SW480 (cell line): ENCODE measurements around the gene ATG9A.

Experiments
- DNase-seq: peaks from one replicate; pipeline ENCODE4 v3.0.0-alpha.2; 2016; ENCODE audit warnings: low spot score

The ATG9A gene

GRCh38 chr2:219252900-219253752, 23.7 kb upstream of the ATG9A start, which contains the start of gene TUBA4B:
TSS of gene TUBA4B (plus strand) at chr2:219253243. CDS start at chr2:219253408, 165 bp downstream.
- DNase-seq = peak; percentile 89

- DNase-seq = peak; percentile 35
Measured at GRCh38 chr2:219252570-219252899, 23.1 kb upstream of the ATG9A start.

GRCh38 chr2:219252084-219252483, 22.6 kb upstream of the ATG9A start:
- DNase-seq = no peak

DNA sequence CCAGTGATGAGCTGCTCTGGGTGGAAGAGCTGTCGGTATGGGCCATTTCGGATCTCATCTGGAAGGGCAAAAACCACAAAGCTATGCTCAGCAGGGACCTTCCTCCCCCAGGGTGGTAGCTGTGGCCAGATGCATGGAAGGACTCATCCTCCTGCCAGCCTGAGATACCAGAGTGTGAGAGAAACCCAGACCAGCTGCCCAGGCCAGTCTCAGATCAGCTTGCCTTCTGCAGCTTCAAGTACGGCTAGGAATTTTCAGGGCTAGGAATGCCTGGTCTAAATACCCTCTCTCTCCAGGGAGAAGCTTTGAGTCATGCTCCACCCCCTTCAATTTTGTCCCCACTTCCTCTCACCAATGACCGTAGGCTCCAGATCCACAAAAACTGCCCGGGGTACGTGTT, 22.2 kb upstream of the ATG9A start:
- no peak for DNase-seq

GRCh38 chr2:219250049-219250781, 20.8 kb upstream of the ATG9A start:
- no peak for DNase-seq

- DNase-seq = peak; percentile 90
Measured at GRCh38 chr2:219249203-219249980, 20.0 kb upstream of the ATG9A start.

GRCh38 chr2:219248845-219249202, 19.4 kb upstream of the ATG9A start:
- no peak for DNase-seq

GRCh38 chr2:219247678-219248642, 18.5 kb upstream of the ATG9A start:
- DNase-seq = no peak

DNA sequence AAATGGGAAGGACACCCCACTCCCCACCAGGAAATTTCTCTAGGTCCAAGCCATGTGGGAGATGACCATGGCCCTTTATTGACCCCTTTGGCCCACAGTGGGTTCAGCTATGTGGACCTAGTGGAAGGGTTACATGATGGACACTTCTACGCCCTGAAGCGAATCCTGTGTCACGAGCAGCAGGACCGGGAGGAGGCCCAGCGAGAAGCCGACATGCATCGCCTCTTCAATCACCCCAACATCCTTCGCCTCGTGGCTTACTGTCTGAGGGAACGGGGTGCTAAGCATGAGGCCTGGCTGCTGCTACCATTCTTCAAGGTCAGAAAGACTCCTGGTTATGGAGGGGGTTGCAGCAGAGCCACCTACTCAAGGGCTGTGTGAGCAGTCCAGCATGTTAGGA, 17.1 kb upstream of the ATG9A start:
- no peak for DNase-seq

GRCh38 chr2:219245899-219246230, 16.4 kb upstream of the ATG9A start:
- no peak for DNase-seq

DNA sequence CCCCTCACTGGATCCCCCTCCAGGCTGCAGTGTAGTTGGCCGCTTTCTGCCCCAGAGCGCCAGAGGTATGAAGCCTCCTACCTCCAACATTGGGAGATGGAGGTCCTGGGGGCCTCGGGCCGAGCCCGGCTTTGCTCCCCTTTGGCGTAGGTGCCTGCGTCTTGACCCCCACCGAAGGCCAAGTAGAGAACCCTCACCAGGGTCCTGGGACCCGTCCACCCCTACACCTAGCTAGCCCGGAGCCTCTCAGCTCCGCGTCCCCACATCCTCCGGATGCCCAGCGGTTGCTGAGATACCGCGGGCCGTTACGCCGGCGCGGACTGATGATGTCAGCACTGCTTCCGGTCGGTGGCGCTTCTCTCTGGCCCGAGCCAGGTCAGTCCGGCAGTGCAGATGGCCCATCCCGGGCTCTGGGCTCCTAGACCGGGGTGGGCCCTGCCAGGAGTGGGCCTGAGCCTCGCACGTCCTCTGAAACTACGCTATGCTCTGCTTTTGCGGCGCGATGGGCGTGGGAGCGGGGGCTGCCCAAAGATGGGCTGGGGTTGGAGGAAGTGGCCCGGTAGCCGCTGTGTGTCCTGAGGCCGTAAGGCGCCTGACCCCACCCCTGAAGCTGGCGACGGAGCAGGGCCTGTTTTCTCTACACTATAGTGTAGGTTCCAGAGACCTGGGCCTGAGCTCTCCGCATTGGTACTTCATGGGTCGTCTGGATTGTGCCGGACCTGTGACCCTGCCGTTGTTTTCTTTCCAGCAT, 15.9 kb upstream of the ATG9A start, which contains the start of the genes GLB1L and STK16:
GLB1L (minus strand) TSS at position 297 of the 751 bp plus-strand sequence. CDS start 1,871 bp downstream, outside the sequence.
STK16 (plus strand) TSS at position 332 of the 751 bp plus-strand sequence. CDS start 521 bp downstream, outside the sequence.
- peak; percentile 83 for DNase-seq

GRCh38 chr2:219244789-219245147, 15.3 kb upstream of the ATG9A start:
- no peak for DNase-seq

DNA sequence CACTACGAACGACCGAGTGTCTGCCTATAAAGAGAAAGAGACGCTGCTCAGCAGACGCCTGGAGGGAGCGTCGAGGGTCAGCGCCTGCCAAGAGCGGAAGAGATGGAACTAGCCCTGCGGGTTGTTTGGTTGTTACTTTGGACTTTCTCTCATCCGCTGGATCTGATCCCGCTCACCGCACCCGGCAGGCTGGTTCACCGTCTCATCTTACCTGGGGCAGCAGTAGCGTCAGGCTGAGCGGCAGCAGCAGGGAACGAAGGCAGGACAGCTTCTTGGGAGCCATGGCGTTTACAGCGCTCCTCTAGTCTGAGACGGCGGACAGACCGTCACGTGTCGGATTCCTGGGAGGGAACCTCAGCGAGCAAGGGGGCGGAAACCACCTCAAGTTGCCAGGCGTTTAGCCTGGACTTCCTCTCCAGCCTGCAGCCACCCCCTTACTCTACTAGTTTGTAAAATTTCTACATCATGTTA, 13.9 kb upstream of the ATG9A start:
- no peak for DNase-seq

- no peak for DNase-seq
Measured at GRCh38 chr2:219234331-219234730, 4.9 kb upstream of the ATG9A start.

- DNase-seq = peak; percentile 65
Measured at GRCh38 chr2:219230059-219230540, 664 bp upstream of the ATG9A start.

- DNase-seq = no peak
Measured at GRCh38 chr2:219228911-219229304, 528 bp downstream of the ATG9A start.

DNA sequence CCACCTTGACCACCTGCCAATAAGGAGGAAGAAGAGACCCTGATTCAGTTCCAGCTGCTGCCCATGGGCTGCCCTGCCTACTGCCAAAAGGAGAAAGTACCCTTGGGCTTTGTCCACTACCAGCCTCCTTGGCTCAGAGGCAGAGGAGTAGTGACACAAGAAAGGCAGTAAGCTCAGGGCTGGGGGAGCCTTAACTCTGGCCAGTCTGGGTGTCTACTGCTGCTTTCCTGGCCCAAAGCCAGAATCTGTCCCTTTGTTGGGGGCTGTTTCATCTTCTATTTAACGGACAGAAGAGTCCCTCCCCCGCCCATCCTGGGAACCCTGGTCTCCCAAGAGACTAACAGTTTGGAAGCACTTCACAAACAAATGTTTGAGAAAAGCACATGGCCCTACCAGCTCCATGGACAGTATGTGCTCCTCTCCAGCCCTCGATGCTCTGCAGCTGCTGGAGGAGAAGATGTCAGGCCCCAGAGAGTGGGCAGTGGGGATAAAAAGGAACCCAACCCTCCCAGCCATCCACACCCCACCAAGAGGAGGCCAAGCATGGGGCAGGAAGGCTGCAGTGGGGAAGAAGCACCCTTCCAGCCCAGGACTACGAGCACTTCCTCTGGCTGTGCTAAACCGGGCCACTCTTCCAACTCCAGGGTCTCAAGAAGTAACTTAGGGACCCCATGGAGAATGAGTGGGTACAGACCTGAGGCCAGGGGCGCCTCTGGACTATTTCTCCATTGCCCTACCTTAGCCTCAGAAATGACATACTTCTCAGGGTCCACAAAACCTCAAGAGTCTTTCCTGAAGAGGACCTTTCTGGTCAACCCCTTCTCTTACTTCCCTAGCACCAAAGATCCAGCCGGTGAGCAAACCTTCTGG, 1.2 kb downstream of the ATG9A start:
- DNase-seq = no peak

DNA sequence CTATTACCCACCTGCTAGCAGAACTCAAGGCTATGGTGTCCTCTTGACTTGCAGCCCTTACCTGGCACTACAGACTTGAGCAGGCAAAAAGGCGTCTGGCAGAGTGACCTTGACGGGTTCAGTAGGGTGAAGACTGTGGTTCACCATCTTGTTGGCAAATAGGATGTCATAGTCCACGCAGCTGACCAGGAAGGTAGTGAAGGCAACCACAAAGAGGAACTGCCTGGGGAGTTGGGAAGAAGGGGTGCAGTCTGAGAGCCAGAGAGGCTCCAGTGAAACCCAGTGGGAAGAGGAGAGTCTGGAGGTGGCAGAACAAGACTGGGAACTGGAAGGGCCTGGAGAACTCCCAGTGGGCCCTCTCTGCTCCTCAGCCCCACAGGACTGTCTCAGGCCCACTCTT, 4.1 kb downstream of the ATG9A start:
- no peak for DNase-seq

- DNase-seq = no peak
Measured at GRCh38 chr2:219223831-219224610, 5.4 kb downstream of the ATG9A start.
